Activated CD4-positive, alpha-beta T cell treated with anti-CD3 and anti-CD28 coated beads, Interleukin-2, amount 50 U/mL, for 16 hours (primary cell): ENCODE data around the gene LOC128125822.
A peak's percentile ranks its signal among the peaks of the same experiment; 100 is the strongest.

Source experiments
- DNase-seq: peaks from one replicate; pipeline ENCODE4 v3.0.0-alpha.2; 2020

LOC128125822 gene

GRCh38 chr6:63558278-63558677, 14.0 kb upstream of the LOC128125822 start:
- DNase-seq = no peak

- DNase-seq = no peak
These were observed 11.4 kb upstream of the LOC128125822 start for GRCh38 chr6:63560801-63561287.

GRCh38 chr6:63561288-63561687, 11.0 kb upstream of the LOC128125822 start:
- DNase-seq = no peak

- DNase-seq = no peak
These were observed 9.0 kb upstream of the LOC128125822 start for GRCh38 chr6:63563235-63563634.

GRCh38 chr6:63565058-63565726, 7.1 kb upstream of the LOC128125822 start:
- DNase-seq = no peak

- DNase-seq = no peak
These were observed 6.3 kb upstream of the LOC128125822 start for GRCh38 chr6:63565727-63566596.

GRCh38 chr6:63567966-63568365, 4.3 kb upstream of the LOC128125822 start:
- DNase-seq = no peak

- peak; percentile 40 for DNase-seq
These were observed 778 bp upstream of the LOC128125822 start for GRCh38 chr6:63571361-63572043.

- DNase-seq = peak; percentile 14
These were observed 431 bp downstream of the LOC128125822 start for GRCh38 chr6:63572747-63573075.

GRCh38 chr6:63573076-63573898, 1.0 kb downstream of the LOC128125822 start:
- DNase-seq = peak; percentile 74

- peak; percentile 66 for DNase-seq
These were observed 1.7 kb downstream of the LOC128125822 start for GRCh38 chr6:63573899-63574553.

GRCh38 chr6:63574554-63574900, 2.2 kb downstream of the LOC128125822 start:
- no peak for DNase-seq

GRCh38 chr6:63576147-63576772, 4.0 kb downstream of the LOC128125822 start:
- no peak for DNase-seq

GRCh38 chr6:63576985-63577712, 4.9 kb downstream of the LOC128125822 start:
- no peak for DNase-seq

- no peak for DNase-seq
These were observed 6.5 kb downstream of the LOC128125822 start for GRCh38 chr6:63578757-63579156.

- no peak for DNase-seq
These were observed 7.8 kb downstream of the LOC128125822 start for GRCh38 chr6:63579937-63580703.

- DNase-seq = no peak
These were observed 8.4 kb downstream of the LOC128125822 start for GRCh38 chr6:63580704-63580961.

GRCh38 chr6:63581355-63582013, 9.2 kb downstream of the LOC128125822 start:
- no peak for DNase-seq

GRCh38 chr6:63582579-63583231, 10.4 kb downstream of the LOC128125822 start:
- no peak for DNase-seq
